KOPT-K1 (cell line): ENCODE data around the gene FUZ.

ENCODE experiments used
- H3K27ac ChIP-seq: fragments of 200-600 bp; sonication (generic); 2 replicates; pipeline ENCODE4 v1.5.1; 2016; ENCODE audit warnings: antibody characterized with exemption, mild to moderate bottlenecking, low read depth, low read length; ENCODE audit not compliant: poor library complexity, severe bottlenecking
- H3K36me3 ChIP-seq: fragments of 200-600 bp; sonication (generic); 2 replicates; pipeline ENCODE4 v1.5.1; 2017; ENCODE audit warnings: antibody characterized with exemption, mild to moderate bottlenecking, low read length, moderate library complexity; ENCODE audit not compliant: insufficient read depth
- H3K9me3 ChIP-seq: fragments of 200-600 bp; sonication (generic); 2 replicates; pipeline ENCODE4 v1.5.1; 2017; ENCODE audit warnings: antibody characterized with exemption, low read length, mild to moderate bottlenecking; ENCODE audit not compliant: insufficient read depth, poor library complexity, severe bottlenecking

The FUZ gene, protein sequence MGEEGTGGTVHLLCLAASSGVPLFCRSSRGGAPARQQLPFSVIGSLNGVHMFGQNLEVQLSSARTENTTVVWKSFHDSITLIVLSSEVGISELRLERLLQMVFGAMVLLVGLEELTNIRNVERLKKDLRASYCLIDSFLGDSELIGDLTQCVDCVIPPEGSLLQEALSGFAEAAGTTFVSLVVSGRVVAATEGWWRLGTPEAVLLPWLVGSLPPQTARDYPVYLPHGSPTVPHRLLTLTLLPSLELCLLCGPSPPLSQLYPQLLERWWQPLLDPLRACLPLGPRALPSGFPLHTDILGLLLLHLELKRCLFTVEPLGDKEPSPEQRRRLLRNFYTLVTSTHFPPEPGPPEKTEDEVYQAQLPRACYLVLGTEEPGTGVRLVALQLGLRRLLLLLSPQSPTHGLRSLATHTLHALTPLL

DNA sequence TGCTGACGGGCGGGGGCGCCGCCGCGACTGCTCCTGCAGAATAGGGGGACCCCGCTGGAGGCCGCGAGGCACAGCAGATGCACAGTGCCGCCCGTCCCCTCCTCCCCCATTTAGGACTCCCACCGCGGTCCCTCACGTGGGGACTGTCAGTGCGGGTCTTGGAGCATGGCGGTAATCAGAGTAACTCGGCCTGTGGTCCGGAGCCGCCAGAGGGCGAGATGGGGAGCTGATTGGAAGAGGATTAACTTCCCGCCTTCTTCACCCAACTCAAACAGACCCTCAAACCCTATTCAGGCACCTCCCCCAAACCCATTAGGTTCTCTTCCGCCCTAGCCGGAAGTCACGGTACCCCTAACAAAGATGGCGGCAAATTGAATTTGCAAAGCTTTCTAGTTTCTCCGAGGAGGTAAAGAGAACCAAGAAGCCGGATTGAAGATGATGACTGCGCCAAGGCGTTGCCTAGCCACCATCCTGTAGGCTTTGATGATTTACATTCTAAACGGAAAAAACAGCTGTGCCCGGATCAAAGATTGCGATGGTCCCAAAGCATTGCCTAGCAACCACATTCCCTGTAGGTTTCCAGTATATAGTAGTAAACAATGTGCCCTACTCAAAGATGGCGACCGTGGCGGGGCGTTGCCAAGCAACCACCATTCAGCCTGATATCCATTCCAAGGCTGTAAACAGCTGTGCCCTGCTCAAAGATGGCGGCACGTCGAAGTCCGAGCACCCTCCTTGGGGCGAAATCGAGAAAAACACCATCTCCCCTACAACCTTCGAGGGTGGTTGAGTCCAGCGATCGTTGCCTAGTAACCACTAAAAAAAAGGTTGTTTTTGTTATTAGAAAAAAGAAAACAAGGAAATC, at the start of gene FUZ:
Gene FUZ, minus strand, starts transcription at position 296 of the 865 bp plus-strand sequence. Its CDS starts 186 bp downstream, at position 110.
- H3K36me3 ChIP-seq, result peaks cover 7% of the 10 kb centered on the region; the same call in 1 of the 2 replicates
- peak within 1 kb of the TSS; percentile 75 for H3K27ac ChIP-seq
- H3K9me3 ChIP-seq, result no peaks in the 10 kb centered on the region

DNA sequence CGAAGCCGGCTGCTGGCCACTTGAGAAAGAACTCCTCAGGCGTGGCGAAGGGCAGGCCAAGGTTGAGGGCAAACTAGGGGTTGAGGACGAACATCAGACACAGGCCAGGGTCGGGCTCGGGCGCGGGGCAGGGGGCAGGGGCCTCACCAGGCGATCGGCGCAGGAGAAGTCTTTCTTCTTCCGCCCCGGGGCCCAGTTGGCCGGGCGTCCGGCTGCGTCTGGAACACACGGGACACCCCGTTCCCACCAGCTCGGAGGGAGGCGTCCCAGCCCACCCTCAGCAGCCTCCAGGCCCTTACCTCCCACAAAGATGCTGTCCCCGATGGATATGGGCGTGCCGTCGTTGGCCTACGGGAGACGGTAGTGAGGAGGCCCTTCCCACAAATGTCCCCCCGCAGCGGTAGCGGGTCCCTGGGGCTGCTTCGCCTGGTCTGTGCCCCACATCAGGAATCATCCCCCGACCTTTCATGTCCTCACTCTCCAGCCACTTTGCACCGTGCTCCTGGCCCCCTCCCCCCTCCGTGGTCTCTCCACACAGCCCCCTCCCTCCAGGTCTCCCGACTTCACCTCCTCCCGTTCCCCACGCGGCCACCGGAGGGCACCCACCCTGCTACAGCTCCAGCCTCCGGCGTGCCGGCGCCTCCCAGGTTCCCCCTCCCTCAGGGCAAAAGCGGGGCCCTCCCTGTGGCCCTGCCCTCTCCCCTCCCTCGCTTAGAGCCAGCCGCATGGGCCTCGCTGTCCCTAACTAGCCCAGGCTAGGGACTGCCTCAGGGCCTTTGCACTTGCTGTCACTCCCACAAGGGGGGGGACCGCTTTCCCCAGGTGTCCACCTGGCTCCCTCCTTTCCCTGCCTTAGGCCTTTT, 49.5 kb upstream of the FUZ start:
- Histone ChIP-seq H3K27ac (no peak overlapping the region), H3K9me3 (no peaks in the 10 kb centered on the region), H3K36me3 (peaks cover 72% of the 10 kb centered on the region)

DNA sequence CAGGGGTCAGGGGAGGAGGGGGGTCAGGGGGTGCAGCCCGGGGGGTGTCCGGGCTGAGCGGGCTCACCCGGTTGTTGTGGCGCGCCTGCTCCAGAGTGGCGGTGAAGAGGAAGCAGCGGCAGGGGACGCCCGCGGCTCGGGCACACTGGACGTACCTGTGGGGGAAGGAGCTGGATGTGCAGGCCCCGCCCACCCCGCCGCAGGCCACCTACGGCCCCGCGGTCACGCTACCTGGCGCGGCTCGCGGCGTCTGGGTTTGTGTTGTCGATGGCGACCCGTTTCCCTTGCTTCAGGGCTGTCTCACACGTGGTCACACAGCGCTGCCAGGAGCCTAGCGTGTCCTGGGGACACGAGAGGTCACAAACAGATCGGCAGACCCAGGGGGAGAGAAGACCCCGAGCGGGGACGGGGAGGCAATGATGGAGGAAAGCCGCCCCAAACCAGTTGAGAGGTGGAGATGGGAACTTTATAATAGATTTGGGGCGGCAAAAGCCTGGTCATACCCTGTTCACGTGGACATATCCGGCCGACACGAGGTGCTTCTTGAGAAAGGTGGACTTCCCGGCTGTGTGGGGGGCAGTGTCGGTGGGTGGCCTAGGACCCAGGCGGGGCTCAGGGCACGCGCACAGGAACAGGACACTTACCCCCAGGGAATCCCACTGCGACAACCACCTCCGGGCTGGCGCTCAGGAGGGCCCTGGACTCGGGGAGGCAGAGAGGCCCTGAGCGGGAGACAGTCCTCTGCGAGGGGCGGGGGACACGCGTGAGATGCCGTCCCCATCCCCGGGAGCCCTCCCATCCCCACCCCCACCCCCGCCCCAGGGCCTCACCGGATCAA, 48.7 kb upstream of the FUZ start:
- Histone ChIP-seq H3K9me3 (no peaks in the 10 kb centered on the region), H3K27ac (no peak overlapping the region), H3K36me3 (peaks cover 80% of the 10 kb centered on the region)

DNA sequence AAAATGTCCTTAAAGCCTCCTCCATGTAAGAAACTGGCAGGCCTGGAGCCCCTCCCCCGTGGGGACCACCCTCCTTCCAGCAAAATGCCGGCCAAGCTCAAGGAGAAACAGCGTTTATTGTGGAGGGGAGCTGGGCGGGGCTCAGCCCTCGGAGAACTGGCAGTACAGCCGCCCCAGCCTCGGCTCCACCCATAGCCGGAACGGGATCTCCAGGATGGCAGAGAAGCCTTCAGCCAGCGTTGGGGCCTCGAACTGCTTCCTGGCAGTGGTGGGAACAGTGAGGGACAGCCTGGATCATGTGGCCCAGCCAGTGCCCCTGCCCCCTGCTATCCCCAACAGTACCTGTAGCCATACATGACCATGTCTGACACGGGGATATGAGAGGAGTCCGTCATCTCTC, 48.0 kb upstream of the FUZ start:
- H3K36me3 ChIP-seq, result peaks cover 87% of the 10 kb centered on the region
- no peak overlapping the region for H3K27ac ChIP-seq

DNA sequence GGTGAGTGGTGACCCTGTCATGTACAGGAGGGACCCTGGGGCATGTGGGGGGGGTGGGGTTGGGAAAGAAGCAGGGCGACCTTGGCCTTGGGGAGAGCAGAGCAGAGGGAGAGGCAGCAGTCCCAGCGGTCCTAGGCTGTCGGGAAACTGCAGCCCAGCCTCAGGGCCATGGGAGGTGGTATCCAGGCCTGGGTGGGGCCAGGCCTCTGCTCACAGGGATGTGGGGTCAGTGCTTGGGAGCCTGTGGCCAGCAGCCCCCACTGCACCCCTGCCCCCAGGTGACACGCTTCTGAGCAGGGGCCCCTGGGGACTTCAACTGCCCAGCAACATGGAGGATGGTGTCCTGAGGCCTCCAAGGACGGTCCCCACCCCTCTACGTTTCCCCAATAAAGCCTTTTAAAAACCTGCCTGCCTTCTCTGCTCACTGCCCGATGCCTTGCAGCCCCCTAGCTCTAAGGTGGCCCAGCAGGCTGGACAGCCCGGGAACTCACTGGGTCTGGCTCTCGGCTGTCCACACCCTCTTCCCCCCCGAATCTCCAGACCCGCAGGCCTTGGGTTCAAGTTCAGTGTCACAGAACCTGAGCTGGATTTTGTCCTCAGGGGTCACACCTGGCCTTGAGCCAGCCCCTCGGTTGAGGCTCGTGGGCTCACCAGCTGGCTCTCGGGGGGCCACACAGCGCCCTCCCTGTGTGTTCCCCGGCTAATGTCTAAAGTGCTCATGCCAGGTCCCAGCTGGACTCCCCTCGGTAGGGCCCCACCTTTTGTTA, 47.4 kb upstream of the FUZ start:
- Histone ChIP-seq H3K27ac (no peak overlapping the region), H3K36me3 (peaks cover 93% of the 10 kb centered on the region), H3K9me3 (no peaks in the 10 kb centered on the region)

More for the DNA sequence above, 48.0 kb upstream of the FUZ start:
- H3K9me3 ChIP-seq, result no peaks in the 10 kb centered on the region

DNA sequence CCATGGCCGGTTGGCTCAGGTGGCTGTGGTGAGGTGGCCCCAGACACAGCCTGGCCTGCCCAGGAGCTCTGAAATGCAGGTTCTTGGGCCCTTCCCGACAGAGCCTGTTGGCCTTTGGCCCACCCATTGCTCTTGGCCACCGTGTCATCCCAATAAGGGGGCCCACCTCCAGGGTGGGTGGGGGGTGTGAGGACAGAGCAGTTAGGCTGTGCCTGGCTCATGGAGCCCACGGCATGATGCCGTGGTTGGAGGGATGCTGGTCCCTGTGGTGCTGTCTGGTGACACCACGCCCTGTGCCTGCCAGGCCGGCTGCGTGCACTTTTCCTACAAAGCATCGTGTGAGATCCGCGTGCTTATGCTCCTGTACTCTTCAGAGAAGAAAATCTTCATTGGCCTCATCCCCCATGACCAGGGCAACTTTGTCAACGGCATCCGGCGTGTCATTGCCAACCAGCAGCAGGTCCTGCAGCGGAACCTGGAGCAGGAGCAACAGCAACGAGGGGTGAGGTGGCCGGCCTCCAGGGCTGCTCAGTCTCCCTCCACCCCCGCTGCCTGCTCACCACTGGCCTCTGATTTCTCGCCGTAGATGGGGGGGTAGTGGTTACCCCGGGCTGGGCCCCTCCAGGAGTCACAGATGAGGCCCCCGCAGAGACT, 46.7 kb upstream of the FUZ start:
- Histone ChIP-seq H3K27ac (no peak overlapping the region), H3K36me3 (peaks cover 96% of the 10 kb centered on the region), H3K9me3 (no peaks in the 10 kb centered on the region)

DNA sequence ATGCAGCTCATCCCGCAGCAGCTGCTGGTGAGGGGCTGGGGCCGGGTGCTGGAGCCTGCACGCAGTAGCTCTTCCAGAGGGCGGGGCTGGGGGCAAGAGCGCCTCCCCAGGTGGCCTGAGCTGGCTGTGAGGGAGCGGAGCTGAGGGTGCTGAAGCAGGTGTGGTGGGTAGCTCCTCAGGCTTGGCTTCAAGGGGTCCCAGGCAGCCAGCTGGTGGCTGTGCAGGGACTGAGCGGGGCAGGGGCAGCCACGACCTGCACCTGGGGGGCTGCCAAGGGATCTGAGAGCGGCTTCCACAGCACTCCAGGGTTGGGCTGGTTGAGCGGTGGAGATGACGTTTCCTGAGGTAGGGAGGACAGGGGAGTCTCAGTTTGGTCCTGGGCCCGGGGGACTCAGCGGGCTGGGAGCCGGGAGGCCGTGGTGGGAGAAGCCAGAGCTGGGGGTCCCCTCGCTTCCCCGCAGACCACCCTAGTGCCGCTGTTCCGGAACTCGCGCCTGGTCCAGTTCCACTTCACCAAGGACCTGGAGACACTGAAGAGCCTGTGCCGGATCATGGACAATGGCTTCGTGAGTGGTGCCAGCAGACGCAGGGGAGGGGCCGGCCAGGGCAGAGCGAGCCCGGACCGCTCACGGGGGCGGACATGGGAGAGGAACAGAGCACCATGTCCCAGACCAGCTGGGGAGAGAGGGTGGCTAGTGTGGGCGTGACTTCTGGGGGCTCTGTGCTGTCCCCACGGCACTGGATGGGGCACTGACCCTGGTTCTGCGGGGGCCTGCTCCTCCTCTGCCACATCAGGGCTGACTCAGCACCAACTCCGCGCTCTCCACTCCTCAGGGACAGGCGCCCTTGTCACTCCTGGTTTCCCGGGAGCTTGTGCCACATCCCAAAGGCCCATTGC, 45.2 kb upstream of the FUZ start:
- Histone ChIP-seq H3K9me3 (no peaks in the 10 kb centered on the region), H3K27ac (no peak overlapping the region), H3K36me3 (peaks cover 92% of the 10 kb centered on the region)

DNA sequence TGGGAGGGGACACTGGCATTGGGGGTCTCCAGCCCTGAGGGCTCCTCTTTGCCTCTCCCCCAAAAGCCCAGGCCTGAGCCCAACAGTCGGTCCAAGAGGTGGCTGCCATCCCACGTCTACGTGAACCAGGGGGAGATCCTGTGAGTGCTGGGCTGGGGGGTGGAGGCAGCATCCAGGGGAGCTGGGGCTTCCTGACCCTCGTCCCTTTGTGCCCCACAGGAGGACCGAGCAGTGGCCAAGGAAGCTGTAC, 44.7 kb upstream of the FUZ start:
- peaks cover 86% of the 10 kb centered on the region for H3K36me3 ChIP-seq
- no peak overlapping the region for H3K27ac ChIP-seq
- no peaks in the 10 kb centered on the region for H3K9me3 ChIP-seq

DNA sequence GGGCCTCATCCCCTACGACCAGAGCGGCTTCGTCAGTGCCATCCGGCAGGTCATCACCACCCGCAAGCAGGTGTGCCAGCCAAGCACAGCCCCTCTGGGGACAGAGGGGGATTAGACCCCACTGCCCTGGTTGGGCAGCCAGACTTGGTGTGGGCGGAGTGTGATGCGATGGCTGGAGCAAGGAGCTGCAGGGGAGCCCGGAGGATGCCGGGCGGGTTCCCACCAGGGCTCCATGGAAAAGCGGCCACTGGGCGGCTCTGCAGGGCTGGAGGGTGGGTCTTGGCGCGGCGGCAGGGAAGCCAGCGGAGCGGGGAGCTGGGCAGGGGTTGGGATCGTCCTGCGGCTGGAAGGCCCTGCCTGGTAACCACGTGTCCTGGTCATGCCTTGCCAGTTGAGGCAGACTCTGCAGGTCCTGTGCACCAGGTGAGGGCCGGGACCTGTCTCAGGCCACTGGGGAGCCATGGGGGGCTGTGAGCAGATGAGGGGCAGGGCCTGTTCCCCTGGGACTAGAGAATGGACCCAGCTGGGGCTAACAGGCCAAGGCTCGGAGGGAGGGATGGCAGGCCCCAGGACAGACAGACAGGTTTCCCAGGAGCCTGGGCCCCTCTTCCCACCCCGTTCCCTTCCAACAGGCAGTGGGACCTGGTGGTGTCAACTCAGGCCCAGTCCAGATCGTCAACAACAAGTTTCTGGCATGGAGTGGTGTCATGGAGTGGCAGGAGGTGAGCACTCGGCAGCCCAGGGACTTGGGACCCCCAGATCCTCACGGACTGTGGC, 44.2 kb upstream of the FUZ start:
- H3K9me3 ChIP-seq, result no peaks in the 10 kb centered on the region
- H3K36me3 ChIP-seq, result peaks cover 81% of the 10 kb centered on the region
- no peak overlapping the region for H3K27ac ChIP-seq

DNA sequence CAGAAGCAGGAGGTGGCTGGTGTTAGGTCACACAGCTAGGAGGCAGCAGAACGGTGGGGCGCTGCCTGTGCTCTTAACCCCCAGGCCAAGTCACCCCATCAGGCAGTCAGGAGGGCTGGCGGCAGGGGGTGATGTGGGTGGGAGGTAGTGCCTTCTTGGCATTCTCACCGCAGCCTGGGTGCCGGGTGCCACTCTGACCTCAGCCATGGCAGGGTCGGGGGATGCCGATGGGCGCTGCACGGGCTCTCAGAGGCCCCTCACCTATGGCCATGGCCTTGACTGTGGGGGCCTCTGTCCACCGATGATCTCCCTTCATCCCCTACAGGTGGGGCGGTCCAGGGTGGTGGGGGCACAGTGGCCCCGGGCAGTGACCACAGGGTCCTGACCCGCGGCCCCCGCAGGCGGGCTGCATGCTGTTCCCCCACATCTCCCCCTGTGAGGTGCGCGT, 43.5 kb upstream of the FUZ start:
- H3K27ac ChIP-seq, result no peak overlapping the region

DNA sequence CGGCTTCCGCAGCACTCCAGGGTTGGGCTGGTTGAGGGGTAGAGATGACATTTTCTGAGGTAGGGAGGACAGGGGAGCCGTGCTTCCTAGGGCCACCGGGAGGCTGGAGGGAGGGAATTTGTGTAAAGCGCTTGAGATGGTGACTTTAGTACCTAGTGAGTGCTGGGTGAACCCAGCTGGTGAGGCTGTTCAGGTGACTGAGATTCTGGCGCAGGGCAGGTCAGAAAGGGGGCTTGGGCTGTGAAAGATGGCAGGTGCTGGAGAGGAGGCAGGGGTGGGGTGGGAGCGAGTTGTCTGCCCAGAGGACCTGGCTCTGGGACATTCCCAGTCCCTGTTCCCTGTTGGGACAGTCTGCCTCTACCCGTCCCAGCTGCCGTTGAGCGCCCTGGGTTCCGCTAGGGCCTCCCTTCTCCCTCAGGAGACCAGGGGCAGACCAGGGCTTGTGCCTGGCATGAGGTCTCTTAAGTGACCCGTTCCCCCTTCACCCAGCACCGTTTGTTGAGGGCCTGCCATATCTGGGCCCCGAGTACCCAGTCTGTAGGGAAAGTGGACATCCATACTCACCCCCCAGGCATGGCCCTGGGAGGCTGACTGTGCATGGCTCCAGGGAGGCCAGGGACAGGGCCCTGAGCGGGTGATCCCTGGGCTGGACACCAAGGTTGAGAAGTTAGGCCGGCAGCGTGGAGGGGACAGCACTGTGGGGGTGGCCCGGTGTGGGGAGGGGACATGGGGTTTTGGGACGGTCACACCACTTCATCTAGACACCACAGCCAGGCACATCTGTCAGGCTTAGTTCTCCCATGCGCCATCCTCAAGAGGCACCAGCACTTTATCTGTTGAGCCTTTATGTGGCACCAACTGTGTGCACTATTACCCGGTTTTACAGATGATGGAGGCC, 42.8 kb upstream of the FUZ start:
- Histone ChIP-seq H3K27ac (no peak overlapping the region), H3K9me3 (no peaks in the 10 kb centered on the region), H3K36me3 (peaks cover 70% of the 10 kb centered on the region)

More for the DNA sequence above, 43.5 kb upstream of the FUZ start:
- peaks cover 77% of the 10 kb centered on the region for H3K36me3 ChIP-seq
- H3K9me3 ChIP-seq, result no peaks in the 10 kb centered on the region
